ENCODE results near the gene GPR107. TPM values are rescaled to one million over a fixed set of nuclear protein-coding genes. Genes with fewer than 3 reads are reported as not detected.
A peak's percentile ranks its signal among the peaks of the same experiment; 100 is the strongest.

GPR107 gene
- total and polyA plus RNA-seq, 8 donors, result 5.1 to 19.8 (median 15.1) TPM

DNA sequence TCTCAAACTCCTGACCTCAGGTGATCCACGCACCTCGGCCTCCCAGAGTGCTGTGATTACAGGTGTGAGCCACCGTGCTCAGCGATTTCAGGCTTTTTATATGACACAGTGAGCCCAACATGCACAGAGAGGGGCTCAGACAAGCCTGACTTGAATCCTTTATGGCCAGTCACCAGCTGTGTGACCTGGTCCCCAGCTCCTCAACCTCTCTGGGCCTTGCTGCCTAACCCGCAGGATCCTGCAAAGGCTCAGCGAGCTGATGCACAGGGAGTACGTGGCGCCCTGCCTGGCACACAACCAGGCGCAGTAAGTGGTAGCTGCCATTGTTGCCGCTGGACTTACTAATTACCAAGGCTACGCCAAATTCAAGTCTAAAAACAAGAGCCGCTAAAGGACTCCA lies 101.9 kb downstream of the GPR107 start:
- DNase-seq, result no peak
- intact Hi-C loops (cut with DNase I), result no loop called here
- no peak for FAIRE-seq
- Histone ChIP-seq H3K9me3 (no peaks in the 10 kb centered on the region), H3K4me3 (no peak overlapping the region), H3K27ac (no peak overlapping the region), H3K36me3 (no peaks in the 10 kb centered on the region), H3K4me1 (peaks cover 0 to 3% (median 0%) of the 10 kb centered on the region in 3 donors), H3K27me3 (no peaks in the 10 kb centered on the region)
- 89 to 96% methylated on average over 12 of the region's 12 CpGs for WGBS, 2 donors
- ATAC-seq, result no peak
- TF ChIP-seq, protein P1, sequence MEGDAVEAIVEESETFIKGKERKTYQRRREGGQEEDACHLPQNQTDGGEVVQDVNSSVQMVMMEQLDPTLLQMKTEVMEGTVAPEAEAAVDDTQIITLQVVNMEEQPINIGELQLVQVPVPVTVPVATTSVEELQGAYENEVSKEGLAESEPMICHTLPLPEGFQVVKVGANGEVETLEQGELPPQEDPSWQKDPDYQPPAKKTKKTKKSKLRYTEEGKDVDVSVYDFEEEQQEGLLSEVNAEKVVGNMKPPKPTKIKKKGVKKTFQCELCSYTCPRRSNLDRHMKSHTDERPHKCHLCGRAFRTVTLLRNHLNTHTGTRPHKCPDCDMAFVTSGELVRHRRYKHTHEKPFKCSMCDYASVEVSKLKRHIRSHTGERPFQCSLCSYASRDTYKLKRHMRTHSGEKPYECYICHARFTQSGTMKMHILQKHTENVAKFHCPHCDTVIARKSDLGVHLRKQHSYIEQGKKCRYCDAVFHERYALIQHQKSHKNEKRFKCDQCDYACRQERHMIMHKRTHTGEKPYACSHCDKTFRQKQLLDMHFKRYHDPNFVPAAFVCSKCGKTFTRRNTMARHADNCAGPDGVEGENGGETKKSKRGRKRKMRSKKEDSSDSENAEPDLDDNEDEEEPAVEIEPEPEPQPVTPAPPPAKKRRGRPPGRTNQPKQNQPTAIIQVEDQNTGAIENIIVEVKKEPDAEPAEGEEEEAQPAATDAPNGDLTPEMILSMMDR (IDR thresholded peaks at IDR 0.05), result no peak

DNA sequence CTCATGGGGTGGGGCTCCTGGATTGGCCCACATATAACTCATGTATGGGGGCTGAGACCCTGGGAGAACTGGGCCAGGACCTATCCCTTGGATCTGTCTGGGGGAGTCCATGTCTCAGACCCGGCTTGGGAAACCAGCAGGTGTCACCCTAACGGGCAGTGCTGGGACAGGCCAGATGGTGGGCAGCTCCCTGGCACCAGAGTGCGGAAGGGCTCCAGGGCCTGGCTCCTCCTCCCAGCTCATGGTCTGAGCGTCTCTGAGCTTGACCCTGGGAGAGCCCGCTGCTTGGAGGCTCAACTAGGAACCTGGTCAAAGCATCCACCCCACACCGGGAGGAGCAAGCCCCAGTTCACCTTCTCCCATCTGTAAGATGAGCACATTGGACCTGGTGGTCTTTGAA lies 103.0 kb downstream of the GPR107 start:
- FAIRE-seq (no peak), DNase-seq (peak; percentile 82 to 95 (median 88))

DNA sequence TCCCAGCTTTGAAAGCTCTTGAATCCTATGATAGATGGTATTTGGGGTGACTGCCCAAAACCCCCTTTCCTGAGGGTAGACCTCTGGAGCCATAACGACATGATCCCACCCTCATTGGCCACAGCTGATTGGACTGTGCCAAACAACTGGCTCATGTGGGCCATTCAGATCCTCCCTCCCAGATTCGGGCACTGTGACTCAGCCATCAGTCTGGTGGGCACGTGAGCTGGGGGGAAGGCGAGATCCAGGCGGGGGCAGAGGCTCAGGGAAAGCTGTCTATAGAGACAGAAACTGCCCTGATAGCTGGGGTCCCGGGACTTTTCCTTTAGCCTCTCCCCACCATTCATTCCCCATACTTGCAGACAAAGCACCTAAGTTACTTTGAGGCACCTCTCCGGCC lies 103.4 kb downstream of the GPR107 start:
- 67 to 87% methylated on average over 7 of the region's 7 CpGs for WGBS, 2 donors
- Histone ChIP-seq H3K27me3 (no peaks in the 10 kb centered on the region), H3K4me3 (no peak overlapping the region), H3K9me3 (no peaks in the 10 kb centered on the region), H3K4me1 (peaks cover 0 to 3% (median 0%) of the 10 kb centered on the region in 3 donors), H3K36me3 (no peaks in the 10 kb centered on the region), H3K27ac (no peak overlapping the region)
- FAIRE-seq, result no peak
- no peak for ATAC-seq
- no peak for DNase-seq
- TF ChIP-seq, protein P1 (IDR thresholded peaks at IDR 0.05), result no peak
- intact Hi-C loops (cut with DNase I), result no loop called here

More for the DNA sequence above, 103.0 kb downstream of the GPR107 start:
- WGBS, 2 donors, result 11 to 32% methylated on average over 6 of the region's 6 CpGs
- Histone ChIP-seq H3K27ac (no peak overlapping the region), H3K36me3 (no peaks in the 10 kb centered on the region), H3K9me3 (no peaks in the 10 kb centered on the region), H3K4me3 (no peak overlapping the region), H3K27me3 (no peaks in the 10 kb centered on the region), H3K4me1 (peaks cover 0 to 3% (median 0%) of the 10 kb centered on the region in 3 donors)
- intact Hi-C loops (cut with DNase I), result no loop called here
- ATAC-seq, result peak; percentile 97 to 100 (median 98)
- TF ChIP-seq, protein P1 (IDR thresholded peaks at IDR 0.05), result peak in 3 of 4 donors; percentile 18 to 39 (median 21)

- peaks cover 0 to 3% (median 0%) of the 10 kb centered on the region in 3 donors for H3K4me1 ChIP-seq
- no peaks in the 10 kb centered on the region for H3K9me3 ChIP-seq
- H3K27ac ChIP-seq, result no peak overlapping the region
- TF ChIP-seq, protein P1 (IDR thresholded peaks at IDR 0.05), result no peak
- no peak for ATAC-seq
- WGBS, 2 donors, result 85 to 95% methylated on average over 8 of the region's 8 CpGs
- FAIRE-seq, result no peak
- no peak for DNase-seq
- no peak overlapping the region for H3K4me3 ChIP-seq
- no peaks in the 10 kb centered on the region for H3K27me3 ChIP-seq
- no peaks in the 10 kb centered on the region for H3K36me3 ChIP-seq
- intact Hi-C loops (cut with DNase I), result no loop called here
Observed at GRCh38 chr9:130158001-130158400, 104.3 kb downstream of the GPR107 start.

GRCh38 chr9:130159057-130159456 lies 105.4 kb downstream of the GPR107 start:
- Histone ChIP-seq H3K4me1 (peaks cover 0 to 3% (median 0%) of the 10 kb centered on the region in 3 donors), H3K27me3 (no peaks in the 10 kb centered on the region), H3K27ac (no peak overlapping the region), H3K4me3 (no peak overlapping the region), H3K9me3 (no peaks in the 10 kb centered on the region), H3K36me3 (no peaks in the 10 kb centered on the region)
- 67 to 82% methylated on average over 8 of the region's 8 CpGs for WGBS, 2 donors
- FAIRE-seq (no peak), DNase-seq (no peak), ATAC-seq (no peak)
- TF ChIP-seq, protein P1 (IDR thresholded peaks at IDR 0.05), result no peak
- intact Hi-C loops (cut with DNase I), result no loop called here

Data from pancreas (tissue), 10 donors.